Suprapubic skin (tissue), 3 donors: ENCODE results near the gene DIPK1A.

Experiments used
- POLR2A ChIP-seq, 2 donors: fragments of 450-650 bp; IDR thresholded peaks; one replicate each; pipeline ENCODE4 v1.6.1; 2017; ENCODE audit warnings: antibody characterized with exemption in 2 of 2, mild to moderate bottlenecking in 2 of 2, moderate library complexity in 2 of 2
- TF ChIP-seq, protein P1 (sequence below), 2 donors: fragments of 200-600 bp in 1 of 2; fragments of 450-650 bp in 1 of 2; sonication (generic) in 1 of 2; IDR thresholded peaks; one replicate each; pipeline ENCODE4 v1.5.1; 2016 to 2019; ENCODE audit warnings: antibody characterized with exemption in 2 of 2, mild to moderate bottlenecking in 1 of 2, moderate library complexity in 1 of 2

DNA sequence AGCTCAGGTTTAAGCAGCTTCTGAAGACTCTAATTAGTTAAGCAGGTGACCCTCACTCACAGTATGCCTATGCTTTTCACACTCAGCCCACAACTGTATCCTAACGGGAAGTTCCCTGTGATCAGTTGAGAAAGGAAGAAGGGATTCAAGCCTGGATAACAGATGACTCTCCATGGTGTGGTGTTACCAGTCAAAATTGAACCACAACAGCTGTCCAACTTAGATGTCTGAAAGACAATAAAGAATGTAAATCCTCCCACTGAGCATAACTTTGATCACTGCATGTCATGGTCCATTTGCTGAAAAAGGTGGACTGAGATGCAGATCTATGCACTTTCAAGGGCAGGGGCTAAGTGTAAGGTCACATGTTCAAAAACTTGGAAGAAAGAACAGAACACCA lies 32.3 kb upstream of the DIPK1A start:
- no peak for TF ChIP-seq POLR2A (IDR thresholded peaks at IDR 0.05)
- TF ChIP-seq, protein P1, sequence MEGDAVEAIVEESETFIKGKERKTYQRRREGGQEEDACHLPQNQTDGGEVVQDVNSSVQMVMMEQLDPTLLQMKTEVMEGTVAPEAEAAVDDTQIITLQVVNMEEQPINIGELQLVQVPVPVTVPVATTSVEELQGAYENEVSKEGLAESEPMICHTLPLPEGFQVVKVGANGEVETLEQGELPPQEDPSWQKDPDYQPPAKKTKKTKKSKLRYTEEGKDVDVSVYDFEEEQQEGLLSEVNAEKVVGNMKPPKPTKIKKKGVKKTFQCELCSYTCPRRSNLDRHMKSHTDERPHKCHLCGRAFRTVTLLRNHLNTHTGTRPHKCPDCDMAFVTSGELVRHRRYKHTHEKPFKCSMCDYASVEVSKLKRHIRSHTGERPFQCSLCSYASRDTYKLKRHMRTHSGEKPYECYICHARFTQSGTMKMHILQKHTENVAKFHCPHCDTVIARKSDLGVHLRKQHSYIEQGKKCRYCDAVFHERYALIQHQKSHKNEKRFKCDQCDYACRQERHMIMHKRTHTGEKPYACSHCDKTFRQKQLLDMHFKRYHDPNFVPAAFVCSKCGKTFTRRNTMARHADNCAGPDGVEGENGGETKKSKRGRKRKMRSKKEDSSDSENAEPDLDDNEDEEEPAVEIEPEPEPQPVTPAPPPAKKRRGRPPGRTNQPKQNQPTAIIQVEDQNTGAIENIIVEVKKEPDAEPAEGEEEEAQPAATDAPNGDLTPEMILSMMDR (IDR thresholded peaks at IDR 0.05): no peak
